ENCODE results near the gene PLEKHA5.

The PLEKHA5 gene

DNA sequence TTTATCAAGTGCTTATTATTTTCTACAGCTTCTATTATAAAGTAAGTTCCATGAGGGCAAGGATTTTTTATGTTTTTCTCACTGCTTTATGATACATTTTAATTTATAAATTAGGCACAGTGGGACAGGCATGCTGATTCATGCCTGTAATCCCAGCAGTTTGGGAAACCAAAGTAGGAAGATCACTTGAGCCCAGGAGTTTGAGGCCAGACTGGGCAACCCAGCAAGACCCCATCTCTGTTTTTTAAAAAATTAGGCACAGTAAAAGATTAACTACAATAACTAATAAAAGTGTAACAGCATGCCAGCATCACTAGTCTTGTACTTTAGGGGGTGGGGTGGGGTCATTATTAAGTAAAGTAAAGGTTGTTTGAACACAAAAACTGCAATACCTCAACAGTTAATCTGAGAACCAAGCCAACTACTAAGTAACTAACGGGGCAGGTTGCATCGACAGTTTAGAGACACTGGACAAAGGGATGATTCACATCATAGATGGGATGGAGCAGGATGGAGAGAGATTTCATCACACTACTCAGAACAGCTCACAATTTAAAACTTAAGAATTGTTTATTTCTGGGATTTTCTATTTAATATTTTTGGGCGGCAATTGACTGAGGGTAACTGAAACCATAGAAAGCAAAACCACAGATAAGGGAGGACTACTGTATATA lies 119.5 kb downstream of the PLEKHA5 start:
- TF ChIP-seq JUND (IDR thresholded peaks at IDR 0.05; ENCODE audit: low read depth) = no peak
- no peak for DNase-seq (ENCODE audit: low read depth in 1 of 2, low spot score in 1 of 2)
- in situ Hi-C loops (cut with HindIII; ENCODE audit: low pct_unique_long_range_greater_than_20kb, low sequenced_read_pairs) = no loop called here

DNA sequence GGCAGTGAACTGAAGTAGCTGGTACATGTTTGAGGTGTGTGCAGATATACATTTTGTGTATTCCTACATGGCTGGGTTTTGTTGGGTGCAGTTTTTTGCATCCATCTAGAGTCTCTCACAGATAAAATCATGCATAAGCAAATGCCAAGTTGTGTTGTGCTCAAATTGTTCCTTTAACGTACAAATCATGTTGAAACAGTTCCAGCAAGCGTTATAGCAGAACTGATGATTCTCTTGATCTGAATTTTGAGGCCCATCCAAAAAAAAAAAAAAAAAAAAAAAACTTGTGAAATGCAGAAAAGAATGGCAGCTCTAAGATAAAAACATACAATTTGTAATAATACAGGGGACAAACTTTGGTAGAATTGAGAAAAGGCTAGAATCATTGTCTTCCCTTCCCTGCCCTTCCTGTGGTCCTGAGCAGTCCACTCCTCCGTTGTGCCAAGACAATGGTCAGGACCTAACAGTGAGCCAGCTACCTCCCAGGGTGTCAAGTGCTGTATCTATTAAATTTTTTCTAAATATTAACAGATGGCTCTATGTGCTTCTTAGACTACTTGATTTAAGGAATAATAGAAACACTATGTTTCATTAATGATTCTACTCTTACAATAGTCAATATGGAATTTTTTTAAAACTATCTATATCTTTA lies 122.1 kb downstream of the PLEKHA5 start:
- TF ChIP-seq JUND (IDR thresholded peaks at IDR 0.05; ENCODE audit: low read depth) = no peak
- DNase-seq (ENCODE audit: low read depth in 1 of 2, low spot score in 1 of 2) = no peak
- in situ Hi-C loops (cut with HindIII; ENCODE audit: low pct_unique_long_range_greater_than_20kb, low sequenced_read_pairs) = no loop called here

DNA sequence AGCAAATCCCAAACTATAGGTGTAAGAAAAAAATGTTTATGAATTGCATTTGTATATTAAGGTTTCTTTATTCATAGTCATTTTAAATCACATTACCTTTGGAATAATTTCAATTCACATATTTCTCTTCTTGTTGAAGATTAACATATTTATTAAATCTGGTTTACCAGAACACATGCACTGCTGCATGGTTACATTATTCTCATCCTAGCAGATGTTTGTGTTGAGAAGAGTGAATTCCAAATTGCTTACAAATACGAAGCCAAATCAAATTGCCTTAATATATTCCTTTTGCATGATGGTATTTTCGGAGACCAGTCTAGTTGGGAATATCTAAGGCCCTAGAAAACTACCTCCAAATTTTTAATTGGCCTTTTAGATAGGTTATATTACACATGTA lies 130.6 kb downstream of the PLEKHA5 start:
- no peak for TF ChIP-seq JUND (IDR thresholded peaks at IDR 0.05; ENCODE audit: low read depth)
- DNase-seq (ENCODE audit: low read depth in 1 of 2, low spot score in 1 of 2) = no peak
- in situ Hi-C loops (cut with HindIII; ENCODE audit: low pct_unique_long_range_greater_than_20kb, low sequenced_read_pairs) = no loop called here

DNA sequence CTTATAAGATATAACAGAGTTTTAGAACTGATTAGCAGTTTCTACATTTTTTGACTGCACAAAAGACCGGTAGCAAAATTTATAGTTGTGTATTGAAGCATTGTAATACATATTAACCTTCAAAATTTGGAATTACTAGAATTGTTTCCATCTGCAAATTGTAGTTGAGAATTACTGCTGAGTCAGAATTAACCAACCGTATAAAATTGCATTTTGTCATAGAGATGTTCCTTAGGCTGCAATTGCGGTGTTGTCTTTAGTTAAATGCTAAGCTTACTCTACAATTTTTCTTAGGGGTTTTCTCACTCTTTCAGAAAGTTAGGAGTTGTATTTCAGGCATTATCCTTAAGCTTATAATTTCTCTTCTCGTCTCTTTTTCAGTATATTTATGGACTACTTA lies 132.2 kb downstream of the PLEKHA5 start:
- in situ Hi-C loops (cut with HindIII; ENCODE audit: low pct_unique_long_range_greater_than_20kb, low sequenced_read_pairs) = no loop called here
- no peak for TF ChIP-seq JUND (IDR thresholded peaks at IDR 0.05; ENCODE audit: low read depth)
- no peak for DNase-seq (ENCODE audit: low read depth in 1 of 2, low spot score in 1 of 2)

DNA sequence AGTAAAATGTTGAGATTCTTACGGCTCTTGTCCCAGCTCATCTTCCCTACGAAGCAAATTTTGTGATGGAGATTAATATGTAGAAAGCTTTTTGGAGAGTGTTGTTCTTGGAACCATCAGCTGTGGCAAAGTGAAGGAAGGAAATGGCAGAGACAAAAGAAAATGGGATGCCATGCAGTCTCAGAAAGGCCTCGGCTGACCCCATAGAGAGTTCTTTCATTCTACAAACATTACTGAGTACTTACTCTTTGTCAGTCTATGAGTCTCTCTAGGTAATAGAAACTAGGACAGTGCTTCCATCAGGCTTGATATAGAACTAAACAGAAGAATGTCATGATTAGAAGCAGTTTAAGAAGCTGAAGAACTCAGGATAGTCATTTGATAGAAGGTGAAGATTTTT lies 134.1 kb downstream of the PLEKHA5 start:
- no peak for DNase-seq (ENCODE audit: low read depth in 1 of 2, low spot score in 1 of 2)
- TF ChIP-seq JUND (IDR thresholded peaks at IDR 0.05; ENCODE audit: low read depth) = no peak
- in situ Hi-C loops (cut with HindIII; ENCODE audit: low pct_unique_long_range_greater_than_20kb, low sequenced_read_pairs) = no loop called here

DNA sequence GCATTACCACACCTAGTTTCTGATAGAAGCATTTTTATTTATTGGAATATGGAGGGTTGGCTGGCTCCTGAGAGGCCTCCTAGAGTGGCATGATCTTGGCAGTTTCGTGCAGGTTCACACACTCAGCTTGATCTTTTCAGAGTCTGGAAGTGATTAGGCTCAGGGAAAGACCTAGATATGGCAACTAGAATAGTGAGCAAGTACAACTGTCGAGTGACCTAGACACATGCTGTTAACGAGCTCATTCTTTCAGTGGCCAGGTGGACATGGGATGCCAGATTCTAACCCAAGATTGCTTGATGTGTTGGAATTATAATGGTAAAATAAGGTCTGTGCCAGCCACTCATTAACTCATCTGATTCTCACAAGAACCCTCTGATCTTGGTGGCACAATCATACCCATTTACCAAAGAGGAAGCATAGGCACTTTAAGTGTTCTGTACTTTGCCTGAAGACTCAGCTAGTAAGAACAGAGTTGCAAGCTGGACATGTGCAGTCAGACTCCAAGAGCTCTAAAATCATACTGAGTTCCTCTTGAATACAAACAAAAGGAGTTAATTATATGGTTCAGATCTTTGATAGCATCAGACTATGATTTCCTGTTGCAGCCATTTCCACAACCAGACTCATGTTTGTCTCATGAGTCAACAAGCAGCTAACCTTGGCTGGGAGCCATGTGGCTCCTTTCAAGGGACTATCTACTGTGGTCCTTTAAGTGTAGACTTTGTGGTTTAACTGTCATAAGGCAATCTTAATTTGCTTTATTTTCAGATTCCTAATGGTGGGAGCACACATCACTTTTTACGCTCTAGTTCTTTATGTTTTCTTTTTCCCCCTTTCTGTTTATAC lies 144.2 kb downstream of the PLEKHA5 start:
- in situ Hi-C loops (cut with HindIII; ENCODE audit: low pct_unique_long_range_greater_than_20kb, low sequenced_read_pairs) = no loop called here
- DNase-seq (ENCODE audit: low read depth in 1 of 2, low spot score in 1 of 2) = peak in 1 of 2 experiments; percentile 64
- no peak for TF ChIP-seq JUND (IDR thresholded peaks at IDR 0.05; ENCODE audit: low read depth)

DNA sequence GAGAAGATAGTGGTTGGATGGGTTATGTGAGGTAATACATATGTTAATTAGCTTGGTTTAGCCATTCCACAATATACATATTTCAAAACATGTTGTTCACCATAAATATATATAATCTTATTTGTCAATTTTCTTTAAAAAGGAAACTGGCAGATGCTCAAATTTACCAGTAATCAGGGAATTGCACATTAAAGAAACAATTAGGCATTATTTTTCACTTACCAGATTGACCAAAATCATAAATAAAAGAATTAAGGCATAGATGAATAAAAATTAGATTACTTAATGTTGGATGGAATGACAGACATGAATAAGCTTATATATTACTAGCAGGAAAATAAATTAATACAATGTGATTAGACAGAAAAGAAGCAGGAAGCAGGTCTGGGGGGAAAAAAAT lies 147.2 kb downstream of the PLEKHA5 start:
- in situ Hi-C loops (cut with HindIII; ENCODE audit: low pct_unique_long_range_greater_than_20kb, low sequenced_read_pairs) = no loop called here
- no peak for TF ChIP-seq JUND (IDR thresholded peaks at IDR 0.05; ENCODE audit: low read depth)
- DNase-seq (ENCODE audit: low read depth in 1 of 2, low spot score in 1 of 2) = no peak

DNA sequence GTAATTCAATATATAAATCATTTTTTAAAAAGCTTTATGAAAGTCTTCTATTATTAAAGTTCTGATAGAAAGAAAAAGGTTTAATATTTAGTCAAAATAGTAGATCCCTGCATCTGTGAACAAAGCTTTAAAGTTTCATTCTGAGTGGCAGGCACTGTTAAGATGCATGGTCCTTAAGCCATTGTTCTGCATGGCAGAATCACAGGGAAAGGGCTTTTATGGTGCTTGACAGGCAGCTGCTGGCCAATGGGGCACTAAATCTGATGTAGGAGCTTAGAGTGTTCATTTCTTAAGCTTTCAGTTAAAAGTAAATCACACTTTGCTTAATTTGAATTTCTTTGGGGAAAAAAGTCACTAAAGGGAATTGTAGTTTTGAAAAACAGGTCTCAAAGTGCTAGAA lies 148.2 kb downstream of the PLEKHA5 start:
- no peak for TF ChIP-seq JUND (IDR thresholded peaks at IDR 0.05; ENCODE audit: low read depth)
- no peak for DNase-seq (ENCODE audit: low read depth in 1 of 2, low spot score in 1 of 2)
- in situ Hi-C loops (cut with HindIII; ENCODE audit: low pct_unique_long_range_greater_than_20kb, low sequenced_read_pairs) = no loop called here

DNA sequence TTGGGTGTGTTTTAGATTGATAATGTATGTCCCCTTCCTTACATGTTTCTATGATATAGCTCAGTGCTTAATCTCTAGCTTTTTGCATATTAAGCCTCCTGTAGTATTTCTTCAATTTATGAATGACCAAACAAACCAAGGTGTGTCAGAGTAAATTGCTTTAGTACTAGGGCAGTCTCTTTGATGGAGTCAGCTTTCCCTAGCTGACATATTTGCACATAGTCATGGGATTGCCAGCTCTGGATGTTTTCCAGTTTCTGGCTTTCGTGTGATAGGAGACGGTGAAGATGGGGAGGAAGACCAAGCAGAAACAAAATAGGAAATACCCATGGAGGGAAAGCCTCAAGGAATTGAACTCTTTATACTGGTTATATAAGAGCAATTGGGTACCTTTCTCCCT lies 148.9 kb downstream of the PLEKHA5 start:
- no peak for DNase-seq (ENCODE audit: low read depth in 1 of 2, low spot score in 1 of 2)
- no peak for TF ChIP-seq JUND (IDR thresholded peaks at IDR 0.05; ENCODE audit: low read depth)
- in situ Hi-C loops (cut with HindIII; ENCODE audit: low pct_unique_long_range_greater_than_20kb, low sequenced_read_pairs) = no loop called here

DNA sequence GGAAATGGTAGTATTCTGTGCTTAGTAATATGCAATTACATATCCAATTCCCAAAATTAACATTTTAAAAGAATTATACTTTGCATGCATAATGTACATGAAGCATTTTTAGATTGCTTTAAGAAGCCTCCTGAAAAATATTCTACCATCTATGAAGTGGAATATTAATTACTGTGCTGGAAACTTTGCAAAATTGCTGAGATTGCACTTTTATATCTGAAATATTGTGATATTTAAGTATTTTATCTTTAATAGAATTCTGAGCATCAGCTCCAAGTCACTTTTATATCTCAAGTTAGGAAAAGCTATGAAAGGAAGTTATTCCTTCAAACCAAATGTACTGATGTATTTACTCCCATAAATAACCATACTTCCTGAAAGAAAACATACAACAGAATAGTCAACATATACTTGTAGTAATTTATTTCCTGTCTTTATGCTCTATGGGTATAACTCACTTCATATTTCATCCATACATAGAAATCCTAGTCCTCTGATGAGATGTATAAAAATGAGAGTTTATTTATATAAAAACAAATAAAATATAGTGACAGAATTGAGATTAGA lies 152.7 kb downstream of the PLEKHA5 start:
- TF ChIP-seq JUND (IDR thresholded peaks at IDR 0.05; ENCODE audit: low read depth) = no peak
- in situ Hi-C loops (cut with HindIII; ENCODE audit: low pct_unique_long_range_greater_than_20kb, low sequenced_read_pairs) = no loop called here

DNA sequence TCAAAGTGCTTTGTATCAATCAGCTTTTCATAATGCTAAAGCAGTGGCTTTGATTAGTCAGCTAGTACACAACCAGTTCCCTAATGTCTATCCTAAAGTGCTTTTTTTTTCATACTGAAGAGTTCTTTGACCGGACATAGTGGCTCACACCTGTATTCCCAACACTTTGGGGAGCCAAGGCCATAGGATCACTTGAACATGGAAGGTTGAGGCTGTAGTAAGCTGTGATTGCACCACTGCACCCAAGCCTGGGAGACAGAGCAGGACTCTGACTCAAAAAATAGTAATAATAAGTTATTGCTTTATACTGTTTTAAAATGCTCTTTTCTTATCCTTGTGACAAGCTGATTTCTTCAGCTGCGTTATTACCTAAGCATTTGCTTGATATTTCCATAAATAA lies 155.1 kb downstream of the PLEKHA5 start:
- TF ChIP-seq JUND (IDR thresholded peaks at IDR 0.05; ENCODE audit: low read depth) = no peak
- DNase-seq (ENCODE audit: low read depth in 1 of 2, low spot score in 1 of 2) = no peak
- in situ Hi-C loops (cut with HindIII; ENCODE audit: low pct_unique_long_range_greater_than_20kb, low sequenced_read_pairs) = no loop called here

More for the DNA sequence above, 152.7 kb downstream of the PLEKHA5 start:
- DNase-seq (ENCODE audit: low read depth in 1 of 2, low spot score in 1 of 2) = no peak

DNA sequence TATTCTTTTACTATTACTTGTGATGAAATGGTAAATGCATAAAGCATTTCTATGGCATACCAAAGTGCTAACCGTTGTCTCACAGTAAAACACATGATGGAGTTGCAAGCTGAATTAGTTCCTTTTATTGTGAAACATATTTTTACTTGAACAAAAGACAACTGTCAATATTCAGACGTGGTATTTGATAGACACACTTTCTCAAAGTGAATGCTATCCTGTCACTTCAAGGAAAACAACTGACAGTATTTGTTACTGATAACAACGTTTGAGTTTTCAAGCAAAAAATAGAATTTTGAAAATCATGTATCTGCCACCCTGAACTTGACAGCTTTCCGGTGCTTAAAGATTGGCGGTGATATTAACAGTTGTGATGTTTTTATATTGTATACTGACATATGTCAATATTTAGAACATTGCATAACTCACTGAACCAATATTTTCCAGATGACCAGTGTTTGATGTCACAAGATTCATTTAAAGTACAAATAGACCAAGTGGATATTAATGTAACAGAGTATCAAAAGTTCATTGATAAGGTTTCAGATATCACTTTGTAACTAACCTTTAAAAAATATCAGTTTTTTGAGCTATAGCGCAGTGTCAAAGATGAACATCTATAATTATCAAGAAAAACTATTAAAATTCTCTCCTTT lies 156.4 kb downstream of the PLEKHA5 start:
- in situ Hi-C loops (cut with HindIII; ENCODE audit: low pct_unique_long_range_greater_than_20kb, low sequenced_read_pairs) = no loop called here
- no peak for DNase-seq (ENCODE audit: low read depth in 1 of 2, low spot score in 1 of 2)
- TF ChIP-seq JUND (IDR thresholded peaks at IDR 0.05; ENCODE audit: low read depth) = no peak

All from T47D (cell line).